ENCODE results near the gene MRPL48.
A peak's percentile ranks its signal among the peaks of the same experiment; 100 is the strongest.

Gene MRPL48

DNA sequence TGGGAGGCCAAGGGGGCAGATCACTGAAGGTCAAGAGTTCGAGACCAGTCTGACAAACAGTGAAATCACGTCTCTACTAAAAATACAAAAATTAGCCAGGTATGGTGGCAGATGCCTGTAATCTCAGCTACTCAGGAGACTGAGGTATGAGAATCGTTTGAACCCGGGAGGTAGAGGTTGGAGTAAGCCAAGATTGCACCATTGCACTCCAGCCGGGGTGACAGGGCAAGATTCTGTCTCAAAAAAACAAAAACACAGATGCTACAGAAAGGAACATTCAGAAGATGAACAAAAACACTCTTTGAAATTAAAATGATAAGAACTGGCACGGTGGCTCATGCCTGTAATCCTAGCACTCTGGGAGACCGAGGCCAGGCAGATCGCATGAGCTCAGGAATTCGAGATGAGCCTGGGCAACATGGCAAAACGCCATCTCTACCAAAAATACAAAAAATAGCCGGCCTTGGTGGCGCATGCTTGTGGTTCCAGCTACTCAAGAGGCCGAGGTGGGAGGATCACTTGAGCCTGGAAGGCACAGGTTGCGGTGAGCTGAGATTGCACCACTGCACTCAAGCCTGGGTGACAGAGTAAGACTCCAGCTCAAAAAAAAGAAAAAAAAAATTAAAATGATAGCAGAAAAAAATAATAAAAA lies 35.3 kb upstream of the MRPL48 start:
- no peak for TF ChIP-seq ZFX (IDR thresholded peaks at IDR 0.05; ENCODE audit: borderline replicate concordance)
- TF ChIP-seq, protein P1, sequence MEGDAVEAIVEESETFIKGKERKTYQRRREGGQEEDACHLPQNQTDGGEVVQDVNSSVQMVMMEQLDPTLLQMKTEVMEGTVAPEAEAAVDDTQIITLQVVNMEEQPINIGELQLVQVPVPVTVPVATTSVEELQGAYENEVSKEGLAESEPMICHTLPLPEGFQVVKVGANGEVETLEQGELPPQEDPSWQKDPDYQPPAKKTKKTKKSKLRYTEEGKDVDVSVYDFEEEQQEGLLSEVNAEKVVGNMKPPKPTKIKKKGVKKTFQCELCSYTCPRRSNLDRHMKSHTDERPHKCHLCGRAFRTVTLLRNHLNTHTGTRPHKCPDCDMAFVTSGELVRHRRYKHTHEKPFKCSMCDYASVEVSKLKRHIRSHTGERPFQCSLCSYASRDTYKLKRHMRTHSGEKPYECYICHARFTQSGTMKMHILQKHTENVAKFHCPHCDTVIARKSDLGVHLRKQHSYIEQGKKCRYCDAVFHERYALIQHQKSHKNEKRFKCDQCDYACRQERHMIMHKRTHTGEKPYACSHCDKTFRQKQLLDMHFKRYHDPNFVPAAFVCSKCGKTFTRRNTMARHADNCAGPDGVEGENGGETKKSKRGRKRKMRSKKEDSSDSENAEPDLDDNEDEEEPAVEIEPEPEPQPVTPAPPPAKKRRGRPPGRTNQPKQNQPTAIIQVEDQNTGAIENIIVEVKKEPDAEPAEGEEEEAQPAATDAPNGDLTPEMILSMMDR (IDR thresholded peaks at IDR 0.05) = no peak
- H3K27ac ChIP-seq = no peak overlapping the region

DNA sequence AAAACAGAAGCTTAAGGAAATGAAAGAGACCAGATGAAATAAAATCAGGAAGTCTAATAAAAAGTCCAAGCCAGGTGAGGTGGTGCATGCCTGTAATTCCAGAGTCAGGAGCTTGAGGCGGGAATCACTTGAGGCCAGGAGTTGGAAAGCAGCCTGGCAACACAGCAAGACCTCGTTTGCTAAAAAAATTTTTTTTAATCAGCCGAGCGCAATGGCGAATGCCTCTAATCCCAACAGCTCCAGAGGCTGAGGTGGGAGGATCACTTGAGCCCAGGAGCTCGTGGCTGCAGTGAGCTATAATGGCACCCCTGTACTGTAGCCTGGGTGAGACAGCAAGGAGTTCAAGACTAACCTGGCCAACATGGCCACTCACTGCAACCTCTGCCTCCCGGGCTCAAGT lies 34.8 kb upstream of the MRPL48 start:
- H3K27ac ChIP-seq = no peak overlapping the region
- TF ChIP-seq, protein P1 (IDR thresholded peaks at IDR 0.05) = no peak
- TF ChIP-seq ZFX (IDR thresholded peaks at IDR 0.05; ENCODE audit: borderline replicate concordance) = no peak

DNA sequence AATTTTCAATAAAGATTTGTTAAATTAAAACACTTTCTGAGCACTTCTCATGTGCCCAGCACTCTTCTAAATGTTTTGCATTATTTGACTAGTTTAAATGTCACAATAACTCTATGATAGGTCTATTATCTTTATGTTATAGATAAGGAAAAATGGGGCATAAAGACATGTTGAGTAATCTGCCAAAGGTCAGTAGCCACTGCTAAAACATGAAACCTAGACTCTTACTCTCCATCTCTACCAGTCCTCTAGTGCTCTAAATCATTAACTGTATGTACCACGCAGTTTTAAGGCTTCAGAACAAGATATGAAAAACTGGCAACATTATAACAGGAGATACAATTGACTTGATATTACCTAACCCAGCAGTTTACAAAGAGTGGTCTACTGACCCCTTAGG lies 33.7 kb upstream of the MRPL48 start:
- no peak overlapping the region for H3K27ac ChIP-seq

DNA sequence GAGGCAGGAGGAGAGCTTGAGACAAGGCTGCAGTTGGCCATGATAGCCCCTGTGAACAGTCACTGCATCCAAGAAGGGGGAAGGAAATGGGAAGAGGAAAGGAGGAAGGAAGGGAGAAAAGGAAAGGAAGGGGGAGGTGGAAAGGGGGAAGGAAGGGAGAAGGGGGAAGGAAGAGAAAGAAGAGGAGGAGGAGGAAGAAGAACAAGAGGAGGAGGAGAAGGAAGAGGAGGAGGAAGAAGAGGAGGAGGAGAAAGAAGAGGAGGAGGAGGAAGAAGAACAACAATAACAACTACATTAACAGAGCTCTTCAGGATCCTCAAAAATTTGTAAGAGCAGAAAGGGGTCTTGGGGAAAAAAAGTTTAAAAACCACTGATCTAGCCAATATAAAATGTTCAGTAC lies 32.0 kb upstream of the MRPL48 start:
- no peak overlapping the region for H3K27ac ChIP-seq
- no peak for TF ChIP-seq ZFX (IDR thresholded peaks at IDR 0.05; ENCODE audit: borderline replicate concordance)
- TF ChIP-seq, protein P1 (IDR thresholded peaks at IDR 0.05) = no peak

More for the DNA sequence above, 33.7 kb upstream of the MRPL48 start:
- TF ChIP-seq ZFX (IDR thresholded peaks at IDR 0.05; ENCODE audit: borderline replicate concordance) = no peak
- TF ChIP-seq, protein P1 (IDR thresholded peaks at IDR 0.05) = no peak

DNA sequence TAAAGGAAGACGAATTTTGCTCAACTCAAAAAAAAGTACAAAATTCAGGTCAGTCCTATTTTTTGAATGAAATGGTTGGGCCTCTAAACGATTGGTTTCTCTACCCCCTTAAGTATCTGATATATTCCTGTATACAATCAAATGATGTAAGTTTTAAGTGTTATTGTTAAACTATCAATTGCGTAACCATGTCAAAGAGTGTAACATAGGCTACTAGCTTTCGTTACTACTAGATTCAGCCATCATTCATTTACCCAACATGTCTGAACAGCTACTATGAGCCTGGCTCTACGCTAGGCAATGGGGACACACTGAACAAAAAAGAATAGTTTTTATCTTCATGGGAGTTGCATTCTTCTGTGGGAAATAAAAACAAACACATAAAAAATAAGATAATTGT lies 30.1 kb upstream of the MRPL48 start:
- H3K27ac ChIP-seq = no peak overlapping the region
- TF ChIP-seq, protein P1 (IDR thresholded peaks at IDR 0.05) = no peak
- no peak for TF ChIP-seq ZFX (IDR thresholded peaks at IDR 0.05; ENCODE audit: borderline replicate concordance)

DNA sequence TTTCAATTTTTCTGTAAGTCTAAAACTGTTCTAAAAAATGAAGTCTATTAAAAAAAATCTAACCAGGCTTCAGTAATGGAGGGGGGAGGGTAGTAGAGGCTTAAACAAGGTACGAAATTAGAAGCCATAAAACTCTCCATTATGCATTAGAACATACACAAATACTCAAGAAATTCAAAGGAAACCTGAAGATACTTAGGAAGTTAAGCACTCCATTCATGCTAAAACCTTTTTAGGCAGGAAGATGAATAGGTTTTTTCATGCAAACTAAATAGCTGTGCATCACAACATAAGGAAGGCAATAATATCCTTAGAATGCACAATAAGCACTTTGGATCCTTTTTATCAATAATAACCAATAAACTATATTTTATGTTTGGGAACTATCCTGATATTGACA lies 29.2 kb upstream of the MRPL48 start:
- H3K27ac ChIP-seq = no peak overlapping the region
- TF ChIP-seq, protein P1 (IDR thresholded peaks at IDR 0.05) = no peak
- no peak for TF ChIP-seq ZFX (IDR thresholded peaks at IDR 0.05; ENCODE audit: borderline replicate concordance)

DNA sequence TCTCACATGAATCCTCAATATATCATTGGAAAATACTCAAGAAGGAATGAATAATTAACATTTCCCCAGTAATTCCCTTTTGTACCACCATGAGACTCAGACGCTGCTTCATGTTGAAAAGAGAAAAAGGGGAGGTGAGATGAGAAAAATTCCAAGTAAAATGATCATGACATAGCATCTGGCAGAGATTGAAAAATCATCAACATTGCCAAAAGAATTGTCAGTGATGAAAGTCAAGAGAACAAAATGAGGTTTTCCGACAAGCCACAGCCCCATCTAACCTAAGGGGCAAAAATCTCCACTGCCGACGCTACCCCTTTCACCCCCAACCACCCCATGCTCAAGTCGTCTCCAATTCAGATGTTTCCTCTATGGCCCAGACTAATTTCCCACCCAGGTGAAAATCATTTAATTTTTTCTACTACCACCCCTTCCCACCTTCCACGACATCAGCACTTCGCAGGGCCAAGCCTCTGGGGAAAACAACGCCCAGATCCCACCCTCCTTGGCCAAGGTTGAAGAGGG lies 28.0 kb upstream of the MRPL48 start:
- H3K27ac ChIP-seq = peak overlapping the region; percentile 80
- TF ChIP-seq, protein P1 (IDR thresholded peaks at IDR 0.05) = no peak
- TF ChIP-seq ZFX (IDR thresholded peaks at IDR 0.05; ENCODE audit: borderline replicate concordance) = no peak

All from 22Rv1 (cell line).